ENCODE data around the gene MIB1. TPM values are rescaled to one million over a fixed set of nuclear protein-coding genes. Genes with fewer than 3 reads are reported as not detected.
"Not testable (repeated sequence)": the region's sequence is repeated elsewhere in the genome, so short reads cannot be mapped to it uniquely, and the experiment has no call there.

The MIB1 gene
- total RNA-seq, 4 donors from 2014 or later = 25.9 to 121 (median 64.1) TPM

- DNase-seq = no peak
- Histone ChIP-seq H3K9me3 (no peaks in the 10 kb centered on the region), H3K36me3 (no peaks in the 10 kb centered on the region), H3K4me3 (no peak overlapping the region), H3K27me3 (no peaks in the 10 kb centered on the region), H3K27ac (no peak overlapping the region), H3K4me1 (no peaks in the 10 kb centered on the region)
- TF ChIP-seq POLR2A (IDR thresholded peaks at IDR 0.05) = no peak
- no peak for TF ChIP-seq CTCF (IDR thresholded peaks at IDR 0.05)
- intact Hi-C loops (cut with DNase I; ENCODE audit: low total_unique reads) = no loop called here
These were observed 17.9 kb upstream of the MIB1 start for GRCh38 chr18:21722687-21723086.

- TF ChIP-seq POLR2A (IDR thresholded peaks at IDR 0.05) (no peak), CTCF (IDR thresholded peaks at IDR 0.05) (no peak)
- Histone ChIP-seq H3K27me3 (no peaks in the 10 kb centered on the region), H3K36me3 (no peaks in the 10 kb centered on the region), H3K9me3 (no peaks in the 10 kb centered on the region), H3K4me1 (no peaks in the 10 kb centered on the region), H3K27ac (no peak overlapping the region), H3K4me3 (no peak overlapping the region)
- intact Hi-C loops (cut with DNase I; ENCODE audit: low total_unique reads) = loop anchor here (5.0 kb wide), 1 partner anchor 747 kb away; no protein-coding TSS in a partner anchor
- DNase-seq = no peak
These were observed 15.4 kb upstream of the MIB1 start for GRCh38 chr18:21725201-21725600.

GRCh38 chr18:21727702-21728101 is 12.9 kb upstream of the MIB1 start:
- H3K9me3 ChIP-seq = no peaks in the 10 kb centered on the region
- no peak for TF ChIP-seq POLR2A (IDR thresholded peaks at IDR 0.05)
- TF ChIP-seq CTCF (IDR thresholded peaks at IDR 0.05) = no peak
- intact Hi-C loops (cut with DNase I; ENCODE audit: low total_unique reads) = loop anchor here (5.0 kb wide), 1 partner anchor 745 kb away; no protein-coding TSS in a partner anchor
- H3K27ac ChIP-seq = no peak overlapping the region
- no peak overlapping the region for H3K4me3 ChIP-seq
- no peaks in the 10 kb centered on the region for H3K27me3 ChIP-seq
- no peak for DNase-seq
- no peaks in the 10 kb centered on the region for H3K36me3 ChIP-seq
- no peaks in the 10 kb centered on the region for H3K4me1 ChIP-seq

- H3K4me3 ChIP-seq = no peak overlapping the region
- no peak for TF ChIP-seq CTCF (IDR thresholded peaks at IDR 0.05)
- TF ChIP-seq POLR2A (IDR thresholded peaks at IDR 0.05) = no peak
These were observed 7.6 kb upstream of the MIB1 start for GRCh38 chr18:21733011-21733410.

GRCh38 chr18:21735452-21736015 is 5.1 kb upstream of the MIB1 start:
- DNase-seq = no peak
- Histone ChIP-seq H3K4me3 (no peak overlapping the region), H3K27ac (no peak overlapping the region), H3K4me1 (no peaks in the 10 kb centered on the region), H3K36me3 (no peaks in the 10 kb centered on the region), H3K9me3 (no peaks in the 10 kb centered on the region), H3K27me3 (no peaks in the 10 kb centered on the region)
- intact Hi-C loops (cut with DNase I; ENCODE audit: low total_unique reads) = no loop called here
- TF ChIP-seq CTCF (IDR thresholded peaks at IDR 0.05) (no peak), POLR2A (IDR thresholded peaks at IDR 0.05) (no peak)

More at GRCh38 chr18:21733011-21733410, 7.6 kb upstream of the MIB1 start:
- intact Hi-C loops (cut with DNase I; ENCODE audit: low total_unique reads) = no loop called here
- no peak overlapping the region for H3K27ac ChIP-seq
- no peaks in the 10 kb centered on the region for H3K36me3 ChIP-seq
- H3K9me3 ChIP-seq = no peaks in the 10 kb centered on the region
- H3K4me1 ChIP-seq = no peaks in the 10 kb centered on the region
- H3K27me3 ChIP-seq = no peaks in the 10 kb centered on the region
- DNase-seq = no peak

- H3K4me1 ChIP-seq; DNase-seq; H3K36me3 ChIP-seq; intact Hi-C loops (cut with DNase I; ENCODE audit: low total_unique reads); H3K9me3 ChIP-seq; H3K27ac ChIP-seq; H3K4me3 ChIP-seq; H3K27me3 ChIP-seq: not testable (repeated sequence)
These were observed 3.7 kb upstream of the MIB1 start for GRCh38 chr18:21736926-21737325.
